ENCODE results near the gene DSTN.

DSTN gene

GRCh38 chr20:17569616-17570346, at the start of gene DSTN:
TSS of gene DSTN (plus strand) at chr20:17570075. CDS start at chr20:17570209, 134 bp downstream.
- peak; percentile 85 for DNase-seq

DNA sequence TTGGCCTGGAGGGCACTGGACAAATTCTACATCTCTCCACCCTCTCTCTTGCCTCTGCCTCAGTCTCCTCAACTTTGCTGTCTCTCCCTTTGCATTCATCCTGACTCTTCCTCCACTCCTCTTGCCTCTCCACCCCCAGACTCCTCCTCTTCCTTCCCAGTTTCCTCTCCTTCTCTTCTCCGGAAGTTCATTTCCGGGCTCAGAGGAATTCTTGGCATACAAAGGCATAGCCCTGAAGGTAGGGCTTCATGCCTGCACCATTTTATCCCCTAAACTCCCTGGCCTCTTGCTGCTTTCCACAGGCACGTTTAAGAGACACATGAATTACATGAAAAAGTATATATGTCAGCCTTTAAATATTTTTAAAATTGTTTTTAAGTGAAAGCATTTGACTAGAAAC, 49.3 kb upstream of the DSTN start:
- DNase-seq: no peak

- DNase-seq: no peak
These were observed 47.3 kb upstream of the DSTN start for GRCh38 chr20:17522528-17522927.

DNA sequence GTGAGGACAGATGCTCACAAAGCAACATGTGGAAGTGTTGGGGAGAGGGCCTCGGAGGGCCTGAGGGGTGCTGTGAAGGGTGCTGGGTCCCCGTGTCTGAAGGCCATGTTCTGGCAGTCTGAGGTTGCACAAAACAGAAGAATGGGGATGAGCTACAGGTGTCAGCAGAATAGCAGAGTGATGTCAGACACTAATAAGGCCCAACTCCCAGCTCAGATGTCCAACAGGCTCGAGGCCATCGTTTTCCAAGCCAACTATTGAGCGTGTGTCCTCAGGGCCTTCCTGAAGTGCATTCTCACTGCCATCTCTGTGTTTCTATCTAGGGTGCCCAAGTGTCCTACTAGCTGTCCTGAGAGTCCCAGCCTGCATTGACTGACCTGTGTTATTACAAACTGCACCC, 46.5 kb upstream of the DSTN start:
- no peak for DNase-seq

DNA sequence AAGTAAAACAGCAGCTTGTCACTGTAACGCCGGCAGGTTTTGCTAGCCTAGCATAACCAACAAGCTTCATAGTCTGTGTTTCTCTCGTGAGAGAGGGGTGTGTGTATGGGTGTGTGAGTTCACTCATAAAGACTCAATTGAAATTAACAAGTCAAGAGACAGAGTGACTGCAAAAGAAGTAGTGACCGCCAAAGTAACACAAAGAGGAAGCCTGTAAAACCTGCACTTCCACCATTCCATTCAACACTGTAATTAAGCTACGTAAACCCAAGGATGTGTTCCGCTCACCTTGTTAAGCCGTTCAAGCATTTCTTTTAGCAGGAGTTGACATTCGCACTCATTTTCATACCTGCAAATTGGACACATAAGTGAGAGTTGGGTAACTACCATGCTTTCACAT, 45.3 kb upstream of the DSTN start:
- DNase-seq: no peak

DNA sequence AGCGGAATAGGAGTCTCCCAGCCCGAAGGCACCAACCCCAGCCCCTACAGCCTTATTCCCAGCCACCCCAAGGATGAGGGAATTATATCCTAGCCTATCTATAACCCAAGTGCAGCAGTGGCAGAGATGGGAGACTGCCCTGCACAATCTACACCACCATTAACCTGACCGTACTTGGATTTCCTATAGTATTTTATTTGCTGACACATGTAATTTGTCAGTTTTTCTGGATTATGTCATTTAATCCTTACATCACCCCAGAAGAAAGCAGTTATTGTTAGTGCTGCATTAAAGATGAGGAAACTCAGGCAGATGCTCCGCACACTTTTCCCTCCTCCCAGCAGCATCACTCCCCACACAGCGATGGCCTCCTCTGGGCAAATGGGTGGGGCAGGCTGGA, 44.7 kb upstream of the DSTN start:
- DNase-seq: no peak

DNA sequence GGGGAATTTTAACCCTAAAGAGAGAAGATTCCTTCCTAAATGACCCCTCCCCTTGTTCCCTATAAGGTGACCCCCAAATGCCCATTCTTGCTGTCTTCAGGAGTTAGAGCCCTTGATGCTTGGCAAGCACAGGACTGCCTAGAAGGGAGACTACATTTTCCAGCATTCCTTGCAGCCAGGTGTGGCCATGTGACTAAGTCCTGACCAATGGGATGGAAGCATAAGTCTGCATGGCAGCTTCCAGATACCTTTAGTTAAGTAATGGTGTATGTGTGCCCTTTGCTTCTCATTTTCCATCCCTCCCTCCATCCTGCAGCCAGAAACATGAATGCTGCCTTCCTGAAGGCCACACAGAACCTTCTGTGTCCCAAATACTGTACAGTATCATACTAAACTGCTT, 44.2 kb upstream of the DSTN start:
- DNase-seq: no peak

DNA sequence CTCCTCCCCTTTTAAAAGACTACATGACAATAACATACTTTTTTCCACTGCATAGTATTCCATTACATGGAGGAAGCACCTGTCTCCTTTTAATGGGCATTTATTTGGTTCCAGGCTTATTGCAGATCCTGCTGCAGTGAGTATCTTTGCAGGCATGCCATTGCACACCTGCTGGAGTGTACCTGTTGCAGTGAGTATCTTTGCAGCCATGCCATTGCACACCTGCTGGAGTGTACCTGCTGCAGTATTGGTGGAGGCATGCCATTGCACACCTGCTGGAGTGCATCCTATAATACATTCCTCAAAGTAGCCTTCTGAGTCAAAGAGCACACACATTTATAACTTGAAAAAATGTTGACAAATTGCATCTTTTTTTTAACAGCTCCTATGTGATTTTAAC, 40.3 kb upstream of the DSTN start:
- no peak for DNase-seq

- DNase-seq: no peak
These were observed 39.7 kb upstream of the DSTN start for GRCh38 chr20:17530153-17530552.

DNA sequence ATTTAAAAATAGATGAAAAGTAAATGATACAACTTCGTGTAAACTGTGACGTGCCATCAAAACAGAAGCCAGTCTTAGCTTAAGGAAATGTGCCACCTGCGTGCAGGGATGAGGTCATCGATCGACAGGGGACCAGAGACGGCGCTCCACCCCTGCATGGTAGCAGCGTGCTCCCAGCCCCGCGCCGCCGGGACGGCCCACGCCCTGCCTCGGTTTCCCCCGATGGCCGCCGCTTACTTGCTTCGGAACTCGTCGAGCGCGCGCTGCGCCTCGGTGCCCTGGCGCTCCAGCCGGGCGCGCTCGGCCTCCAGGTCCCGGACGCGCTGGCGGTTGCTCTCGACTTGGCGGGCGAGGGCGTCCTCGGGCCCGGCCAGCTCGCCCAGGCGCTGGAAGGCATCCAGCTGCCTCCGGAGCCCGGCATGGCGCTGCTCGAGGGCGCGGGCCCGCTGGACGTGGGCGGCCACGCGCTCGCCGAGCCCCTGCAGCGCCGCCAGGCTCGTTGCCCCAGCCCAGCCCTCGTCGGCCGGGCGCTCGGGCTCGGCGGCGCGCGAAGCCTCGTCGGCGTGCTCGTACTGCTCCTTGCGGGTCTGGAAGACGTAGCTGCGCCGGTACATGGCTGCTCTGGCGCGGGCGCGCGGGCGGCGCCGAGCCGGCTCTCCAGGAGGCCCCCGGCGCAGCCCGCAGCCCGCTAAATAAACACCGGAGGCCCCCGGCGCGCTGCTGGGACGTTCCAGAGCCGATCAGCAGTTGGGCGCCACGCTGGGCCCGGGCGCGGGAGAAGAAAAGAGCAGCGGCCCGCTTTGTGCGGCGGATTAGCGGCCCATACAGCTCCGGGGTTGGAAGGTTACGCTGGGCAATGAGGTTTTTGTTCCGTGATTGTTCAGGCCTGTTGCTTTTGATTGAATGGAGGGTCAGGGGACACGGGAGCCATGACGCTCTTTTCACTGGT, 38.9 kb upstream of the DSTN start, which contains the start of gene BFSP1:
TSS of gene BFSP1 (minus strand) at position 664 of the 949 bp plus-strand sequence. CDS start at position 614, 50 bp downstream.
- DNase-seq: peak; percentile 46

DNA sequence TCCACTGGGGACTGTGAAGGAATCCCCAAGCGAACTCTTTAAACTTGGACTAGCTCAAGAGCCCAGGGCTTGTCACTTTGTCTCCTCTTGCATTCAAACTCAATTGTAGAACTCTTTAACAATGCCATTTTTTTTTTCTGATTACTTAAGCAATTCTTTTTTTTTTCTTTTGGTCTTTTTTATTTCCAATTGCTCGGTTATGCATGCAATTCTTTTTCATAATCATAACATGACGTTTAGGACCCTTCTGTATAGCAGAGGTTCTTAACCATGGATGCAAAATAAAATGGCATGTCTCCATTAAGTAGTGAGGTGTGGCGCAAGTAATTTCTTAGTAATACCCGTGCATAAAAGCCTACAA, 38.2 kb upstream of the DSTN start:
- DNase-seq: no peak

DNA sequence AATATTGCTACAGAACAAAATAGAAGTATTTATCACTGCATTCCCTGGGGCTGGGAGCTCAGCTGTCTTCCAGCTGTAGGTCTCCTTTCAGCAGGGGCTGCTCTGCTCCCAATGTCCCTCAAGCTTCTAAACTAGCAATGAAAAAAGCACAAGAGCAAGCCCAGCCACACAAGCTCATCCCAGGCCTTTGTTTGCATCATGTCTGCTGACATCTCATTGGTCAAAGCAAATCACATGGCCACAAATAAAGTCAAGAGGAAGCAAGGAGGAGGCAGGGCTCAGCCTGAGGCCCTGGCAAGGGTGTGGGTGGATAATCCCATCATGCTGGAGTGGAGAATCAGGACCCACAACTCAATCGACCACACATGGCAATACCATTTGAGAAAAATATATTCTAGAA, 36.5 kb upstream of the DSTN start:
- DNase-seq: no peak

DNA sequence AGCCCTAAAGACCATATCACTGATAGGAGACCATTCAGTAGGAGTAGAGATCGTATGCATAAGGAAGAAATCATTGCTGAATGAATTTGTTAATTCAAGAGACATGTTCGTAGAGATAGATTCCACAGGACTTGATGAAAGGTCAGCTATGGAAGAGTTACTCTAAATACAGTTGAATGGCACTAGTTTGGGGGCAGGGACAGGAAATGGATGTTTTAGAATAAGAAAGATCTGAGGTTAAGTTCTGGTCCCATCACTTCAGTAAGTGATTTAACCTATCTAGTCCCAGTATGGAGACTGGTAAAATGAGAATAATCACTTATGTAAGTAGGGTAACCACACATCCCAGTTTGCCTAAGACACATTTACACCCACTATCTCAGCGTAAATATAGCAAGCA, 35.8 kb upstream of the DSTN start:
- DNase-seq: no peak

DNA sequence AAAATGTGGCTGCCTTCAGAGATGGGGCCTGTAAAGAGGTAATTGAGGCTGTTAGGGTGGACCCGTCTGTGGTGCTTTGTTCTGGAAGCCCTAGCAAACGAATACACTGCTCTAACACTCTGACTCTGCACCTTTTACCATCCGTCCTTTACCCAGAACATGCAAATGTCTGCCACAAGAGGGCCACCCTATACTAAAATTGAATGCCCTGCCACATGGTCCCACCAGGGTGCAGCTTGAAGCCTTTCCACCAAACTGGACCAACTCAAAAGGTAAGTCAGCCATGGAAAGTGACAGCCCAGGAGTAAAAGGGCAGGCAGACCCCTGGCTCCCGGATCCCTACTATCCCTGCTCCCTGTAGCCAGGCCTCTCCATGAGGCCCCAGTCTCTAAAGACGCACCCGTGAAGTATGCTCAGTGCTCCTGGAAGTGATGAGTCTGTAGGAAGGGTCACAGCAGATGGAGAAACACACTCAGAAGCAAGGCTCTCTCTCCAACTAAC, 32.9 kb upstream of the DSTN start:
- peak; percentile 61 for DNase-seq

DNA sequence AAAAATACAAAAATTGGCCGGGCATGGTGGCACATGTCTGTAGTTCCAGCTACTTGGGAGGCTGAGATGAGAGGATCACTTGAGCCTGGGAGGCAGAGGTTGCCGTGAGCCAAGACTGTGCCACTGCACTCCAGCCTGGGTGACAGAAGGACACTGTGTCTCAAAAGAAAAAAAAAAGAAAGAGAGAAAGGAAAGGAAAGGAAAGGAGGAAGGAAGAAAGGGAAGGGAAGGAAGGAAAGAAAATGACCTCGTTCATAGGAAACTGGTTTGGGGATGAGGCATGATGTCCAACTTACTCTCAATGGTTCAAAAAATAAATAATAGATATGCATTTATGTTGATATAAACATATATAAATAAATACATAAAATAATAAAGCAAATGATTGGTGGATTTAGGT, 31.9 kb upstream of the DSTN start:
- no peak for DNase-seq

DNA sequence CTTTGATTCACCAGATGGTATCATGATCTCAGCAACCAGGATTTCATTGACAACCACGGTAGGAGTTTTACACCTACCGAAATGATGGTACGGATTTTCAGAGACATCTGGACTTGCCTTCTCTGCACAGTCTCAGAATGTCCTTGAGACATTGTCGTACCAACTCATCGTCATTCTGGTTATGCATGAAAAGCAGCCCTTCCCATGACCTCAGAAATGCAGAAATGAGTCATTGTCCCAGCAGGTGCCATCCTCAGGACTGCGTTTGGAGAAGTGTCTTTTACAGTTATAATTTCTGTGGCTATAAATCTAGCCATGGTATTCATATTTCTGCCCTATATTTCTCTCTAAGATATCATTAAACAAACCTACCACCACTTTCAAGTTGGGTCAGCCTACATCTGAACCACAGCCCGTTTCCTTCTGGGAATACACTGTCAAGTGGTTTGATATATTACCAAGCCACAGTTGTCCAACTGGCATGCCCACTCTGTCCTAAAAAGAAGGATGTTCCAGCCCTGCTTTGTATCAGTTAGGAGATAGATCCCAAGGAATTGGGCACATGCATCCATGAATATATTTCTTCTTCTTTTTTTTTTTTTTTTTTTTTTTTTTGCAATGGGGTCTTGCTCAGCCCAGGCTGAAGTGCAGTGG, 31.2 kb upstream of the DSTN start:
- DNase-seq: peak; percentile 25

DNA sequence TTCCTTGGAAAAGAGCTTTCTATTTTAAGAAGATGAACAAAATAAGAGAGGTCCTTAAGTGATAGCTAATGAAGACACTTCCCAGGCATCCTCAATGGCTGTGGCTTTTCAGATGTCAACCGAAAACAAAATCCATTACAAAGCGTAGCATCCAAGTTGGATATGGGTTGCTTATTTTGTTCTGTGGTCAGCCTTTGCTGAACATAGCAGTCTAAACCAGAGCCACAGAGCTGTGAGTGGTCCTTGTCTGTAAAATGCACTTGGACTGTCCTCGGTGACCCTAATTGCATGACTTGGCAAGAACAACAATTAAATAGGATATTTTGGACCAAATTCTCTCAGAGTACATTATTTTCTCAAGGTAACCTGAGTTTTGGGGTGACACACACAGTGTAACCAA, 28.3 kb upstream of the DSTN start:
- no peak for DNase-seq

- DNase-seq: no peak
These were observed 27.9 kb upstream of the DSTN start for GRCh38 chr20:17541996-17542395.

- no peak for DNase-seq
These were observed 27.4 kb upstream of the DSTN start for GRCh38 chr20:17542481-17542880.

GRCh38 chr20:17542993-17543412, 26.9 kb upstream of the DSTN start:
- DNase-seq: no peak

DNA sequence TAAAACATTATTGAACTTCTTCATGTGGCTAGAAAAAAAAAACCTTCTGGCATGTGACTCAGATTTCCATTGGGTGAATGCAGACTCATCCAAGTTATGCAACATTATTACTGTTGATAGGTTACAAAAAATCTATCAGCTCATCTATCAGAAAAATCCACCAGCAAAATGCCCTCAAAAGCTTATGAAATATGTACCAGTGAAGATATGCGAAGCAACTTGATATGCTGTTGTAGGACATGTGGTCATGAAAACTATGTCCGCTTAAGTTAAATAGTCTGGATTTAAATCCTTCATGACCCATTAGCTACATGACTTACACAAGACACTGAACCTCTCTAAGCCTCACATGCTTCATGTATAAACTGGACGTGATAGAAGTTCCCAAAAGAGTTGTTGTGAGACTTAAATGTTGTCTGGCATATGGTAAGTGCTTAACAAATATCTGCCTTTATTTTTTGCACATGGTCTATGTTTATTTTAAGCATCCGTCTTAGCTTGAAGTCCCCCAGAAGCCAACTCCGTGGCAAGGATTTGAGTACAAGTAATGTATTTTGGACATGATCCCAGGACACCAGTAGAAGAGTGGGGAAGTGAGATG, 26.2 kb upstream of the DSTN start:
- DNase-seq: no peak

DNA sequence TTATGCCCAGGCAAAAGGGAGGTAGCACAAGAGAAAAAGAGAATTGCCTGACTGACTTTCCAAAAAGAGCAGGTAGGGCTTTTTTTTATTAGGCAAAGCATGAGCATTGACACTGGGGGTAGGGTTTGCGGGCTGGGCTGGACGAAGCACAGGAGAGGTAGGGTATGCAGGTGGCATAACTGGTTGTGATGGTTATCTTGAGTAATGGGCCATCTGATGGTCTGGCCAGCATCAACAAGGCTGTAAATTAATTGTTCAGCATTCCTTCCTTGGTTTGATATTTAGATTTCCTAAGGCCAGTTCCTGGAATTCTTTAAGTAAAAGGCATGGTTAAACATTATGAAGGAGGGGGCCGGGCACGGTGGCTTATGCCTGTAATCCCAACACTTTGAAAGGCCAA, 24.7 kb upstream of the DSTN start:
- no peak for DNase-seq

DNA sequence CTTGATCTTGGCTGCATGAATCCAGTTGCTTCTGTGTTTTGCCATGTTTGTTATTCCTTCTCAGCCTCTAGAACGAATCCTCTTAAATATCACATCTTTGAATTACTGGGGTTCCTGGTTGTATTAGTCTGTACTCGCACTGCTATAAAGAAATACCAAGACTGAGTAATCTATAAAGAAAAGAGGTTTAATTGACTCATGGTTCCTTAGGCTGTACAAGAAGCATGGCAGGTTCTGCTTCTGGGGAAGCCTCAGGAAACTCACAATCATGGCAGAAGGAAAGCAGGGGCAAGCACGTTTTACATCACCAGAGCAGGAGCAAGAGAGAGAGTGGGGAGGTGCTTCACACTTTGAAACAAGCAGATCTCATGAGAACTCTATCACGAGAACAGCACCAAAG, 20.7 kb upstream of the DSTN start:
- no peak for DNase-seq

All from stimulated activated CD4-positive, alpha-beta T cell treated with anti-CD3 and anti-CD28 coated beads, Interleukin-1b, Interleukin-23, amount 100 ng/mL, for 48 hours (primary cell).